Loucy (cell line): ENCODE data around the gene CCNYL1.

Source experiments
- H2AFZ ChIP-seq: fragments of 200-600 bp; sonication (generic); 2 replicates; pipeline ENCODE4 v1.6.0; 2016; ENCODE audit warnings: antibody characterized with exemption, mild to moderate bottlenecking, low read length, moderate library complexity
- H3F3A ChIP-seq: fragments of 200-600 bp; 2 replicates; pipeline ENCODE4 v1.6.0; 2016; ENCODE audit warnings: antibody characterized with exemption, low read depth, mild to moderate bottlenecking
- H3K27me3 ChIP-seq: fragments of 200-600 bp; sonication (generic); 2 replicates; pipeline ENCODE4 v1.6.1; 2014; ENCODE audit warnings: low read length, mild to moderate bottlenecking; ENCODE audit not compliant: insufficient read depth, poor library complexity, severe bottlenecking
- H3K36me3 ChIP-seq: fragments of 200-600 bp; sonication (generic); 2 replicates; pipeline ENCODE4 v1.6.1; 2016; ENCODE audit warnings: low read length; ENCODE audit not compliant: insufficient read depth
- H3K4me1 ChIP-seq: fragments of 200-600 bp; sonication (generic); 2 replicates; pipeline ENCODE4 v1.5.1; 2014; ENCODE audit warnings: low read length, mild to moderate bottlenecking; ENCODE audit not compliant: insufficient read depth, poor library complexity, severe bottlenecking
- H3K4me2 ChIP-seq: fragments of 200-600 bp; sonication (generic); 2 replicates; pipeline ENCODE4 v1.6.0; 2014; ENCODE audit warnings: antibody characterized with exemption, low read length, low read depth, mild to moderate bottlenecking; ENCODE audit not compliant: poor library complexity, severe bottlenecking
- H3K4me3 ChIP-seq: fragments of 200-600 bp; sonication (generic); 2 replicates; pipeline ENCODE4 v1.5.1; 2014; ENCODE audit warnings: low read length, mild to moderate bottlenecking, mixed read lengths; ENCODE audit not compliant: poor library complexity, severe bottlenecking
- H3K79me2 ChIP-seq: fragments of 200-600 bp; sonication (generic); 2 replicates; pipeline ENCODE4 v1.6.1; 2014; ENCODE audit warnings: low read length; ENCODE audit not compliant: insufficient read depth
- H3K9ac ChIP-seq: fragments of 200-600 bp; sonication (generic); 2 replicates; pipeline ENCODE4 v1.6.0; 2014; ENCODE audit warnings: mild to moderate bottlenecking, low read depth, low read length, moderate library complexity; ENCODE audit not compliant: poor library complexity, severe bottlenecking
- H3K9me2 ChIP-seq: fragments of 200-600 bp; sonication (generic); replicated peaks from 2 replicates; pipeline ENCODE4 v1.6.1; 2016; ENCODE audit warnings: low read depth, low read length, mixed read lengths
- H3K9me3 ChIP-seq: fragments of 200-600 bp; sonication (generic); 2 replicates; pipeline ENCODE4 v1.6.1; 2014; ENCODE audit warnings: mild to moderate bottlenecking, antibody characterized with exemption, low read length, low read depth; ENCODE audit not compliant: insufficient read depth
- H4K20me1 ChIP-seq: fragments of 200-600 bp; sonication (generic); 2 replicates; pipeline ENCODE4 v1.6.0; 2014; ENCODE audit warnings: antibody characterized with exemption, low read length, mild to moderate bottlenecking; ENCODE audit not compliant: insufficient read depth, poor library complexity, severe bottlenecking
- CTCF ChIP-seq: fragments of 200-600 bp; sonication (generic); conservative IDR thresholded peaks from 2 replicates; pipeline ENCODE4 v1.5.1; 2014; ENCODE audit warnings: mild to moderate bottlenecking, antibody characterized with exemption, low read length
- EZH2phosphoT487 ChIP-seq: fragments of 200-600 bp; IDR thresholded peaks from 2 replicates; pipeline ENCODE4 v1.6.1; 2018; ENCODE audit warnings: antibody characterized with exemption, mild to moderate bottlenecking, moderate library complexity, borderline replicate concordance

CCNYL1 gene

GRCh38 chr2:207775473-207775872 lies 64.0 kb downstream of the CCNYL1 start:
- Histone ChIP-seq H3F3A (no peaks in the 10 kb centered on the region; the same call in 1 of the 2 replicates), H3K9me3 (no peaks in the 10 kb centered on the region), H3K27me3 (no peaks in the 10 kb centered on the region), H3K4me3 (no peak overlapping the region), H3K9me2 (no peaks in the 10 kb centered on the region), H2AFZ (no peak overlapping the region), H3K79me2 (no peaks in the 10 kb centered on the region), H4K20me1 (no peaks in the 10 kb centered on the region), H3K9ac (no peak overlapping the region), H3K4me2 (no peak overlapping the region), H3K4me1 (no peaks in the 10 kb centered on the region), H3K36me3 (no peaks in the 10 kb centered on the region)
- no peak for TF ChIP-seq CTCF
- TF ChIP-seq EZH2phosphoT487 = no peak

DNA sequence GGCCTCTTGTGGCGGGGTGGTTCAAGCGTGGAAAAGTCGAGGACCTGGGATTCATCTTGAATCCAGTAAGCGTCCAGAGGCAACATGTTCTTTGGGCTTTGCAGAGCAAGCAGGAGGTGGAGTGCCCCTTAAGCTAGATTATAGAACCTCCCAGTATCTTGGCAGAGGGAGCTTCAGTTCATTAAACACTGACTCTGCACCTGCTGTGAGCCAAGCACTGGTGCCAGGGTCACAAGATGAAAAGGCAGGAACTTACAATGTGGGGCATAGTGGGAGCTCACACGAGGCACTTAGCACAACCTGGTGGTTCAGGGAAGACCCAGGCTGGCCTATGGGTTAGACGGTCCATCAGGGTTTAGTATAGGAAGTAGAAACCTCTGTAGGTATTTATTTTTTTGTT lies 65.7 kb downstream of the CCNYL1 start:
- TF ChIP-seq EZH2phosphoT487 (no peak), CTCF (no peak)
- no peaks in the 10 kb centered on the region for H3F3A ChIP-seq
- no peaks in the 10 kb centered on the region for H3K4me1 ChIP-seq
- no peak overlapping the region for H3K9ac ChIP-seq
- no peaks in the 10 kb centered on the region for H3K9me3 ChIP-seq
- no peak overlapping the region for H3K4me2 ChIP-seq
- no peaks in the 10 kb centered on the region for H3K36me3 ChIP-seq
- H4K20me1 ChIP-seq = no peaks in the 10 kb centered on the region
- H3K9me2 ChIP-seq = no peaks in the 10 kb centered on the region
- no peaks in the 10 kb centered on the region for H3K27me3 ChIP-seq
- no peak overlapping the region for H2AFZ ChIP-seq
- no peak overlapping the region for H3K4me3 ChIP-seq
- no peaks in the 10 kb centered on the region for H3K79me2 ChIP-seq

GRCh38 chr2:207778298-207778882 lies 67.0 kb downstream of the CCNYL1 start:
- Histone ChIP-seq H3K36me3 (no peaks in the 10 kb centered on the region), H3K4me3 (no peak overlapping the region), H3K9me3 (no peaks in the 10 kb centered on the region), H3K79me2 (no peaks in the 10 kb centered on the region), H3K4me1 (no peaks in the 10 kb centered on the region), H3K9me2 (no peaks in the 10 kb centered on the region), H3F3A (no peaks in the 10 kb centered on the region), H3K4me2 (no peak overlapping the region), H3K9ac (no peak overlapping the region), H3K27me3 (no peaks in the 10 kb centered on the region), H4K20me1 (no peaks in the 10 kb centered on the region), H2AFZ (no peak overlapping the region)
- TF ChIP-seq EZH2phosphoT487 (no peak), CTCF (no peak)
